Measurements from ENCODE around the gene ASXL2.

The ASXL2 gene

DNA sequence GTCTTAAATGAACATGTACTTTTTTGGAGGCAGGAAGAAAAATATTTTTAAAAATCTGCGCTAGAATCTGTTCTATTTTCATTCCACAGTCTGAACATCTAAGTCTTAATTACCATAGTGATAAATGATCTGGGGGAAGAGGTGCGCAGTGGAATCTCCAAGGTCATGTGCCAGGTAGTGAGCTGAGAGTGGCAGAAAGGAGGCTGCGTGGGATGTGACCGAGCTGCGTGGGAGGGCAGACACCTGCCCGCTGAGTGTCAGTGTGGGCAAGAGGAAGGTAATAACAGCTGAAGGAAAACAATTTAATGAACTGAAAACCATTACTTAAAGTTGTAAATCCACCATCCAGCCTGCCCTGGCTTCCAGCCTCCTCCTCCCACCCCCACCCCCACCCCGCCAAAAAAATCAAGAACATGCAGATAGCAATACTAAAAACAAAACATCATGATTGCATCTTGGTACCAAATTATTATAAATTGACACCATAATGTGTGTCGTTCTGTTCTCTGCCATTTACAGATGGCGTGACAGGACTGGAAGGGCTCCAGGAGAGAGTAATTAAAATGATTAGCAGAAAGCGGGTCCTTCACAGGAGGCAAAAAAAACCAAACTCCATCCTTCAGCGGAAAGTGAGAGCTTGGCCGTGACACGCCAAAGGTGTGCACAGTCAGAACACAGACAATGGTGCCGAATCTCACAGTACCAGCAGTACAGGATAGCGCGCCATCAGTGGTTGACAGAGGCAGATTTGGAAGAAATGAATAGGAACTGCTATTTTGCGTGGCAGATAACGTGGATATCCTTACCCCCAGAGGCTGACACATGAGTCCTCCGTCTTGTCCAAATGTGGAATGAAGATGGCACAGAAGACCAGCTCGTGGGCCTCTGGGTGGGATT lies 193.5 kb downstream of the ASXL2 start:
- no peak for DNase-seq

Data from NCI-H226 (cell line).